ENCODE data around the gene TNNT2. TPM values are rescaled to one million over a fixed set of nuclear protein-coding genes. Genes with fewer than 3 reads are reported as not detected.

The TNNT2 gene
- total and polyA plus RNA-seq, 4 donors, result 0.17 to 0.28 (median 0.25) TPM; not detected in 1

DNA sequence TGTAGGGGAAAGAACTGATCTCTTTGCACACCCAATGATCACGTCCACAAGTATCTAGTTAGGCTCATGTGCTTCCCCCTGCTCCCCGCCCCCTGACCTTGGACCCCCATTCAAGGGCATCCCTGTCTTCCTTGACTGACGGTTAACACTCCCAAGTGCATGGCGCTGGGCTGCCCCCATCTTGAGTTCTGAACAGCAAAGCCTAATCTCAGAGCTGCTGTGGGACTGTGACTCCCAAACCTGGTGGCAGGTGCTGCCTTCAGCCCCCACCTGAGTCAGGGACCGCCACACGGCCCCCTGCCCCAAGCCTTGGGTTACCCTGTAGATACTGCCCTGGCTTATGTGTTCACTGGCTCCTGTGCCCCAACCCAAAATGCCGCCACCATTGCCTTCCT lies 43.1 kb upstream of the TNNT2 start:
- no peak for TF ChIP-seq RXRA (IDR thresholded peaks at IDR 0.05)
- TF ChIP-seq EGR1 (IDR thresholded peaks at IDR 0.05; ENCODE audit: low read depth in 2 of 2), result no peak
- no peak for TF ChIP-seq NR2F2 (IDR thresholded peaks at IDR 0.05)
- no peak for TF ChIP-seq JUND (IDR thresholded peaks at IDR 0.05)
- TF ChIP-seq, protein P1, sequence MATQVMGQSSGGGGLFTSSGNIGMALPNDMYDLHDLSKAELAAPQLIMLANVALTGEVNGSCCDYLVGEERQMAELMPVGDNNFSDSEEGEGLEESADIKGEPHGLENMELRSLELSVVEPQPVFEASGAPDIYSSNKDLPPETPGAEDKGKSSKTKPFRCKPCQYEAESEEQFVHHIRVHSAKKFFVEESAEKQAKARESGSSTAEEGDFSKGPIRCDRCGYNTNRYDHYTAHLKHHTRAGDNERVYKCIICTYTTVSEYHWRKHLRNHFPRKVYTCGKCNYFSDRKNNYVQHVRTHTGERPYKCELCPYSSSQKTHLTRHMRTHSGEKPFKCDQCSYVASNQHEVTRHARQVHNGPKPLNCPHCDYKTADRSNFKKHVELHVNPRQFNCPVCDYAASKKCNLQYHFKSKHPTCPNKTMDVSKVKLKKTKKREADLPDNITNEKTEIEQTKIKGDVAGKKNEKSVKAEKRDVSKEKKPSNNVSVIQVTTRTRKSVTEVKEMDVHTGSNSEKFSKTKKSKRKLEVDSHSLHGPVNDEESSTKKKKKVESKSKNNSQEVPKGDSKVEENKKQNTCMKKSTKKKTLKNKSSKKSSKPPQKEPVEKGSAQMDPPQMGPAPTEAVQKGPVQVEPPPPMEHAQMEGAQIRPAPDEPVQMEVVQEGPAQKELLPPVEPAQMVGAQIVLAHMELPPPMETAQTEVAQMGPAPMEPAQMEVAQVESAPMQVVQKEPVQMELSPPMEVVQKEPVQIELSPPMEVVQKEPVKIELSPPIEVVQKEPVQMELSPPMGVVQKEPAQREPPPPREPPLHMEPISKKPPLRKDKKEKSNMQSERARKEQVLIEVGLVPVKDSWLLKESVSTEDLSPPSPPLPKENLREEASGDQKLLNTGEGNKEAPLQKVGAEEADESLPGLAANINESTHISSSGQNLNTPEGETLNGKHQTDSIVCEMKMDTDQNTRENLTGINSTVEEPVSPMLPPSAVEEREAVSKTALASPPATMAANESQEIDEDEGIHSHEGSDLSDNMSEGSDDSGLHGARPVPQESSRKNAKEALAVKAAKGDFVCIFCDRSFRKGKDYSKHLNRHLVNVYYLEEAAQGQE (IDR thresholded peaks at IDR 0.05), result no peak
- TF ChIP-seq, protein P2, sequence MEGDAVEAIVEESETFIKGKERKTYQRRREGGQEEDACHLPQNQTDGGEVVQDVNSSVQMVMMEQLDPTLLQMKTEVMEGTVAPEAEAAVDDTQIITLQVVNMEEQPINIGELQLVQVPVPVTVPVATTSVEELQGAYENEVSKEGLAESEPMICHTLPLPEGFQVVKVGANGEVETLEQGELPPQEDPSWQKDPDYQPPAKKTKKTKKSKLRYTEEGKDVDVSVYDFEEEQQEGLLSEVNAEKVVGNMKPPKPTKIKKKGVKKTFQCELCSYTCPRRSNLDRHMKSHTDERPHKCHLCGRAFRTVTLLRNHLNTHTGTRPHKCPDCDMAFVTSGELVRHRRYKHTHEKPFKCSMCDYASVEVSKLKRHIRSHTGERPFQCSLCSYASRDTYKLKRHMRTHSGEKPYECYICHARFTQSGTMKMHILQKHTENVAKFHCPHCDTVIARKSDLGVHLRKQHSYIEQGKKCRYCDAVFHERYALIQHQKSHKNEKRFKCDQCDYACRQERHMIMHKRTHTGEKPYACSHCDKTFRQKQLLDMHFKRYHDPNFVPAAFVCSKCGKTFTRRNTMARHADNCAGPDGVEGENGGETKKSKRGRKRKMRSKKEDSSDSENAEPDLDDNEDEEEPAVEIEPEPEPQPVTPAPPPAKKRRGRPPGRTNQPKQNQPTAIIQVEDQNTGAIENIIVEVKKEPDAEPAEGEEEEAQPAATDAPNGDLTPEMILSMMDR (IDR thresholded peaks at IDR 0.05; ENCODE audit: low read depth, low read length, missing input control), result no peak
- no peak for TF ChIP-seq HNF4A (conservative IDR thresholded peaks at IDR 0.05)
- TF ChIP-seq FOXA1 (IDR thresholded peaks at IDR 0.05), result no peak
- no peak for TF ChIP-seq SP1 (IDR thresholded peaks at IDR 0.05)
- TF ChIP-seq YY1 (IDR thresholded peaks at IDR 0.05), result no peak
- TF ChIP-seq, protein P3, sequence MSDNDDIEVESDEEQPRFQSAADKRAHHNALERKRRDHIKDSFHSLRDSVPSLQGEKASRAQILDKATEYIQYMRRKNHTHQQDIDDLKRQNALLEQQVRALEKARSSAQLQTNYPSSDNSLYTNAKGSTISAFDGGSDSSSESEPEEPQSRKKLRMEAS (IDR thresholded peaks at IDR 0.05), result no peak
- TF ChIP-seq HNF4G (IDR thresholded peaks at IDR 0.05), result no peak
- no peak for TF ChIP-seq FOXA2 (IDR thresholded peaks at IDR 0.05)
- no peak for TF ChIP-seq RAD21 (IDR thresholded peaks at IDR 0.05)
- TF ChIP-seq, protein P4, sequence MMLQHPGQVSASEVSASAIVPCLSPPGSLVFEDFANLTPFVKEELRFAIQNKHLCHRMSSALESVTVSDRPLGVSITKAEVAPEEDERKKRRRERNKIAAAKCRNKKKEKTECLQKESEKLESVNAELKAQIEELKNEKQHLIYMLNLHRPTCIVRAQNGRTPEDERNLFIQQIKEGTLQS (IDR thresholded peaks at IDR 0.05), result no peak
- TF ChIP-seq GABPA (IDR thresholded peaks at IDR 0.05 in 1 of 2, conservative IDR thresholded peaks at IDR 0.05 in 1 of 2), result no peak
- H3K36me3 ChIP-seq (ENCODE audit: control insufficient read depth in 4 of 4, insufficient read depth in 3 of 4, low read depth in 1 of 4, low read length in 3 of 4), result no peaks in the 10 kb centered on the region
- no peak overlapping the region for H3K4me3 ChIP-seq (ENCODE audit: low read depth in 1 of 3, low read length in 3 of 3)
- H3K27ac ChIP-seq (ENCODE audit: low read depth in 1 of 2, low read length in 2 of 2), result no peak overlapping the region
- no peaks in the 10 kb centered on the region for H3K9me3 ChIP-seq (ENCODE audit: control insufficient read depth in 4 of 4, low read length in 3 of 4)
- DNase-seq (ENCODE audit: low spot score), result no peak
- 89% methylated on average over 7 of the region's 7 CpGs for WGBS
- no peaks in the 10 kb centered on the region for H3K4me1 ChIP-seq (ENCODE audit: control insufficient read depth in 4 of 4, insufficient read depth in 4 of 4, low read length in 3 of 4)
- H3K27me3 ChIP-seq (ENCODE audit: control insufficient read depth in 4 of 4, insufficient read depth in 4 of 4, low read length in 3 of 4), result no peaks in the 10 kb centered on the region
- H3K9ac ChIP-seq (ENCODE audit: low read depth in 1 of 2, low read length in 2 of 2), result no peak overlapping the region

DNA sequence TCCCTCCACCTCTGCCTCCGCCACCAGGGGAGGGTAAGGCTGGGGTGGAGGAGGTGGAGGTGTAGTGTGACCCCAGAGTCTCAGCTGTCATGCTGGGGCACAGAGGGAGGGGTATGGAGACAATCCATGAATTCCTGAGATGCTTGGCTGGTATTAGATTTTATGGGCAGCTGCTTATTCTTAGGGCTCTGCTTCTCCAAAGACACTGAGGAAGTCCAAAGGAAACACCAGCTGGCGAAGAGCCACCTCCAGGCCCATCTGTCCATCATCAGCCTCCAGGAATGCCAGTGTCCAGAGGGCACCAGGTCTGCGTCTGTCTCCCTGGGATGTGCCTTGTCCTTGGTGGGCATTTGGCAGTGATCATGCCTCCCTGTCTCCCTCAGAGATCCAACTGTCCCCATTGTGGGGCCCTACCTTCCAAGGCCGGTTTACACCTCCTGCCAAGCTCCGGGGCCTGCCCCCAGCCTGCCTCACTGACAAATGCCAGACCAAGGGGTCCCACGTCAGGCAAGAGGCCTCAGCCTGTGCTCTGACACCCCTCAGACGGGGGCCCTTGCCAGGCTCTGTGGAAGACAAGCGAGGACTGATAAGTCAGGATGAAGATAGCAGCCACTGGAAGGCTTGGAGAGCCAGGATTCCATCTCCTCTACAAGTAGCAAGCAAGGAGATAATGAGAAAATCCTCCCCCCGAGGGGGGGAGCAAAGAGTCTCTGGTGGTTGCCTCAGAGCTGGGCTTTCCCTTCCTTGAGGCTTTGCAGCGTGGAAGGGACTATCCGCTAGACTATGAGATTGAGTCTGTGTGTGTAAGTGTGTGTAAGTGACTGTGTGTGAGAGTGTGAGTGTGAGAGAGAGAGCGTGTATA lies 42.5 kb upstream of the TNNT2 start:
- H3K9ac ChIP-seq (ENCODE audit: low read depth in 1 of 2, low read length in 2 of 2), result no peak overlapping the region
- no peak overlapping the region for H3K27ac ChIP-seq (ENCODE audit: low read depth in 1 of 2, low read length in 2 of 2)
- WGBS, result 80% methylated on average over 12 of the region's 12 CpGs
- H3K4me1 ChIP-seq (ENCODE audit: control insufficient read depth in 4 of 4, insufficient read depth in 4 of 4, low read length in 3 of 4), result no peaks in the 10 kb centered on the region
- H3K9me3 ChIP-seq (ENCODE audit: control insufficient read depth in 4 of 4, low read length in 3 of 4), result no peaks in the 10 kb centered on the region
- no peaks in the 10 kb centered on the region for H3K36me3 ChIP-seq (ENCODE audit: control insufficient read depth in 4 of 4, insufficient read depth in 3 of 4, low read depth in 1 of 4, low read length in 3 of 4)
- no peaks in the 10 kb centered on the region for H3K27me3 ChIP-seq (ENCODE audit: control insufficient read depth in 4 of 4, insufficient read depth in 4 of 4, low read length in 3 of 4)
- DNase-seq (ENCODE audit: low spot score), result no peak
- H3K4me3 ChIP-seq (ENCODE audit: low read depth in 1 of 3, low read length in 3 of 3), result no peak overlapping the region
- TF ChIP-seq, protein P3 (IDR thresholded peaks at IDR 0.05), result no peak
- TF ChIP-seq JUND (IDR thresholded peaks at IDR 0.05) (no peak), SP1 (IDR thresholded peaks at IDR 0.05) (no peak), EGR1 (IDR thresholded peaks at IDR 0.05; ENCODE audit: low read depth in 2 of 2) (no peak)
- TF ChIP-seq, protein P5, sequence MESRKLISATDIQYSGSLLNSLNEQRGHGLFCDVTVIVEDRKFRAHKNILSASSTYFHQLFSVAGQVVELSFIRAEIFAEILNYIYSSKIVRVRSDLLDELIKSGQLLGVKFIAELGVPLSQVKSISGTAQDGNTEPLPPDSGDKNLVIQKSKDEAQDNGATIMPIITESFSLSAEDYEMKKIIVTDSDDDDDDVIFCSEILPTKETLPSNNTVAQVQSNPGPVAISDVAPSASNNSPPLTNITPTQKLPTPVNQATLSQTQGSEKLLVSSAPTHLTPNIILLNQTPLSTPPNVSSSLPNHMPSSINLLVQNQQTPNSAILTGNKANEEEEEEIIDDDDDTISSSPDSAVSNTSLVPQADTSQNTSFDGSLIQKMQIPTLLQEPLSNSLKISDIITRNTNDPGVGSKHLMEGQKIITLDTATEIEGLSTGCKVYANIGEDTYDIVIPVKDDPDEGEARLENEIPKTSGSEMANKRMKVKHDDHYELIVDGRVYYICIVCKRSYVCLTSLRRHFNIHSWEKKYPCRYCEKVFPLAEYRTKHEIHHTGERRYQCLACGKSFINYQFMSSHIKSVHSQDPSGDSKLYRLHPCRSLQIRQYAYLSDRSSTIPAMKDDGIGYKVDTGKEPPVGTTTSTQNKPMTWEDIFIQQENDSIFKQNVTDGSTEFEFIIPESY (IDR thresholded peaks at IDR 0.05), result no peak
- TF ChIP-seq, protein P1 (IDR thresholded peaks at IDR 0.05), result no peak
